Measurements from ENCODE around the gene UBN1. TPM values are rescaled to one million over a fixed set of nuclear protein-coding genes. Genes with fewer than 3 reads are reported as not detected.

Gene UBN1
- total and polyA plus RNA-seq, 4 donors = 13.8 to 17.5 (median 16.3) TPM

DNA sequence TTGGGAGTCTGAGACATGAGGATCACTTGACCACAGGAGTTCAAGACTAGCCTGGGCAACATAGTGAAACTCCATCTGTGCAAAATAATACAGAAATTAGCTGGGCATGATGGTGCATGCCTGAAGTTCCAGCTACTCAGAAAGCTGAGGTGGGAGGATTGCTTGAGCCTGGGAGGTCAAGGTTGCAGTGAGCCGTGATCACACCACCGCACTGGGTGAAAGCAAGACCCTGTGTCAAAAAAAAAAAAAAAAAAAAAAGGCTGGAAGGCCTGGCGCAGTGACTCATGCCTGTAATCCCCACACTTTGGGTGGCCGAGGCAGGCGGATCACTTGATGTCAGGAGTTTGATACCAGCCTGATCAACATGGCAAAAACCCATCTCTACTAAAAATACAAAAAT is 8.1 kb downstream of the UBN1 start:
- Histone ChIP-seq H3K27me3 (ENCODE audit: control insufficient read depth, insufficient read depth, low read length) (no peaks in the 10 kb centered on the region), H3K4me3 (ENCODE audit: low read depth, low read length) (no peak overlapping the region), H3K27ac (ENCODE audit: low read depth, low read length) (no peak overlapping the region), H3K4me1 (ENCODE audit: control insufficient read depth, insufficient read depth, low read length) (no peaks in the 10 kb centered on the region), H3K9me3 (ENCODE audit: control insufficient read depth, insufficient read depth, low read length) (no peaks in the 10 kb centered on the region), H3K36me3 (ENCODE audit: control insufficient read depth, insufficient read depth, low read length) (peaks cover 53% of the 10 kb centered on the region)
- 71% methylated on average over 2 of the region's 5 CpGs for WGBS (ENCODE audit: insufficient coverage)
- no peak for DNase-seq (ENCODE audit: low read depth in 4 of 6, low spot score in 6 of 6)

DNA sequence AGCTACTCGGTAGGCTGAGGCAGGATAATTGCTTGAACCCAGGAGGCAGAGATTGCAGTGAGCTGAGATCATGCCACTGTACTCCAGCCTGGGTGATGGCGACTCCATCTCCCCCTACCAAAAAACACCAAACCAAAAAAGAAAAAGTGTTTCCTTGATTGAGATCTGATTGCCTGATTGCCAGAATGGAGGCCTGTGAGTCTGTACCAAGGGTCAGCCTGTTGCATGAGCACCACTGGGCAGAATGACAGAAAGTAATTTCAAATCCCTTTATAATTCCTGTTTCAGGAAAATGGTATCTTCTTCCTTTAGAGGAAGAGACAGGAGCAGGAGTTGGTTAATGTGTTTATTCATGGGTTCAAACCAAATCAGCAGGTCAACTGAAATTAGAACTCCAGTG is 8.5 kb downstream of the UBN1 start:
- no peak for DNase-seq (ENCODE audit: low read depth in 4 of 6, low spot score in 6 of 6)
- Histone ChIP-seq H3K9me3 (ENCODE audit: control insufficient read depth, insufficient read depth, low read length) (no peaks in the 10 kb centered on the region), H3K4me3 (ENCODE audit: low read depth, low read length) (no peak overlapping the region), H3K27ac (ENCODE audit: low read depth, low read length) (no peak overlapping the region), H3K27me3 (ENCODE audit: control insufficient read depth, insufficient read depth, low read length) (no peaks in the 10 kb centered on the region), H3K4me1 (ENCODE audit: control insufficient read depth, insufficient read depth, low read length) (no peaks in the 10 kb centered on the region), H3K36me3 (ENCODE audit: control insufficient read depth, insufficient read depth, low read length) (peaks cover 58% of the 10 kb centered on the region)
- WGBS (ENCODE audit: insufficient coverage) = no CpG with 5 or more reads among the region's 2 CpGs

DNA sequence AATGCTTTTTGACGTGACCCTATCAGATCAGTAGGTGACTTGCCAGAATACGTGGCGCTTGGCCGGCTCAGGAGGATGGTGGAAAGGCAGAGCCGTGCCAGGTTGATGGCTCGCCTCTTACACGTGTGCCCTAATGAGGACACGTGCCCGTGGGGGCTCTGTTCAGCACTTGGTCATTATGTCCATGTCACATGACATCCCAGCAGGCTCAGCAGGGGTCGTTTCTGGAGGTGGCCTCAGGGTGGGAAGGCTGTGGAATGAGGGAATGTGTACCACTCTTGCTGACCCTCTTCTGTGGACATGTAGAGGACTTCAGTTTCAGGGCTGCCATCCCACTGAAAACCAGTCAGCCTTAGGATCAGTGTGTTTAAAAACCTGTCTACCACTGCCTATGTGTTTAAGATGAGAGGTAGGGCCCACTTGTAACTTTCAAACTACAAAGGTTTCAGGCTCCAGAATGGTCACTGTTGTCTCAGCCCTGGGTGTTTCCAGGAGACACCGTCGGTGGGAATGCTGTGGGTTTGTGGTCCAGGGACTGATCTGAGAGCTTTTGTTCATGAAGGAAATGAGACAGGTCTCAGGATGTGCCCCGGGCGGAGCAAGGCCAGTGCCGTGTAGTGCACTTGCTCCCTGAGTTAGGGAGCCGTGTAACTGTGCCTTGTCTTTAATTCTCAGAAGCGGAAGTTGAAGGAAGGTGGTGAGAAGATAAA is 12.1 kb downstream of the UBN1 start:
- H3K27me3 ChIP-seq (ENCODE audit: control insufficient read depth, insufficient read depth, low read length) = no peaks in the 10 kb centered on the region
- H3K9me3 ChIP-seq (ENCODE audit: control insufficient read depth, insufficient read depth, low read length) = no peaks in the 10 kb centered on the region
- H3K4me1 ChIP-seq (ENCODE audit: control insufficient read depth, insufficient read depth, low read length) = no peaks in the 10 kb centered on the region
- DNase-seq (ENCODE audit: low read depth in 4 of 6, low spot score in 6 of 6) = no peak
- 87% methylated on average over 16 of the region's 17 CpGs for WGBS (ENCODE audit: insufficient coverage)
- peaks cover 51% of the 10 kb centered on the region for H3K36me3 ChIP-seq (ENCODE audit: control insufficient read depth, insufficient read depth, low read length)
- H3K4me3 ChIP-seq (ENCODE audit: low read depth, low read length) = no peak overlapping the region
- H3K27ac ChIP-seq (ENCODE audit: low read depth, low read length) = no peak overlapping the region

DNA sequence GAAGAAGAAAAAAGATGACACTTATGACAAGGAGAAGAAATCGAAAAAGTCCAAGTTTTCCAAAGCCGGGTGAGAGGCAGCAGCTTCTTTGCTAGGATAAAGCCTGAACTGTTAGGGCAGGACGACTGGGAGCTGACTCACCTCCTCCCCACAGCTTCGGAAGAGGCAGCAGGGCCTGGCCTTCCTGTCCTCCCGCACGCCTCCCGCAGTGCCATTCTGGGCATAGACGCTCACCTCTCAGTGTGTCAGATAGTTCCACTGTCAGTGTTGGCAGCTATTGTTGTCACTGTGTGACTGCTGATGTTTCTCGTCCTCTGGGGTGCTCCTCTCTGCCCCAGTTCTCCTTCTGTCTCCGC is 12.6 kb downstream of the UBN1 start:
- H3K4me1 ChIP-seq (ENCODE audit: control insufficient read depth, insufficient read depth, low read length) = no peaks in the 10 kb centered on the region
- H3K4me3 ChIP-seq (ENCODE audit: low read depth, low read length) = no peak overlapping the region
- H3K27me3 ChIP-seq (ENCODE audit: control insufficient read depth, insufficient read depth, low read length) = no peaks in the 10 kb centered on the region
- no peaks in the 10 kb centered on the region for H3K9me3 ChIP-seq (ENCODE audit: control insufficient read depth, insufficient read depth, low read length)
- H3K36me3 ChIP-seq (ENCODE audit: control insufficient read depth, insufficient read depth, low read length) = peaks cover 46% of the 10 kb centered on the region
- WGBS (ENCODE audit: insufficient coverage) = 97% methylated on average over 10 of the region's 10 CpGs
- no peak for DNase-seq (ENCODE audit: low read depth in 4 of 6, low spot score in 6 of 6)
- H3K27ac ChIP-seq (ENCODE audit: low read depth, low read length) = no peak overlapping the region

DNA sequence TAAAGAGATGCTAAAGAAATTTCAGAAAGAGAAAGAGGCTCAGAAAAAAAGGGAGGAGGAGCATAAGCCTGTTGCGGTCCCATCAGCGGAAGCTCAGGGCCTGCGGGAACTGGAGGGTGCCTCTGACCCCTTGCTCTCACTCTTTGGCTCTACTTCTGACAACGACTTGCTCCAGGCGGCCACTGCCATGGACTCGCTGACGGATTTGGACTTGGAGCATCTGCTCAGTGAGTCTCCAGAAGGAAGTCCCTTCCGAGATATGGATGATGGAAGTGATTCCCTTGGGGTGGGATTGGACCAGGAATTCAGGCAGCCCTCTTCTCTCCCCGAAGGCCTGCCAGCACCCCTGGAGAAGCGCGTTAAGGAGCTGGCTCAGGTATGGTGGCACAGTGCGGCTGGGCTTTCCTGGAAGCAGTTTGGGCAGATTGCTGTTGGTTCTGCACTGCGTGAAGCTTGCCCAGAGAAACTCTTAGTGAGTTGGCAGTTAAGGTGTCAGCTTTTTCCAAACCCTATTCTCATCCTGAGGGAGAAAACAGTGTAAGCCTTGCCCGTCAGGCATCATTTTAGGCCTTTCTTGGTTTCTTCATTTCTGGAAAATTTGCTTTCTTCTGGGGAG is 13.6 kb downstream of the UBN1 start:
- peak in 1 of 6 donors; percentile 25 for DNase-seq (ENCODE audit: low read depth in 4 of 6, low spot score in 6 of 6)
- Histone ChIP-seq H3K4me3 (ENCODE audit: low read depth, low read length) (no peak overlapping the region), H3K27ac (ENCODE audit: low read depth, low read length) (no peak overlapping the region), H3K9me3 (ENCODE audit: control insufficient read depth, insufficient read depth, low read length) (no peaks in the 10 kb centered on the region), H3K27me3 (ENCODE audit: control insufficient read depth, insufficient read depth, low read length) (no peaks in the 10 kb centered on the region), H3K4me1 (ENCODE audit: control insufficient read depth, insufficient read depth, low read length) (no peaks in the 10 kb centered on the region), H3K36me3 (ENCODE audit: control insufficient read depth, insufficient read depth, low read length) (peaks cover 37% of the 10 kb centered on the region)
- 96% methylated on average over 9 of the region's 14 CpGs for WGBS (ENCODE audit: insufficient coverage)

DNA sequence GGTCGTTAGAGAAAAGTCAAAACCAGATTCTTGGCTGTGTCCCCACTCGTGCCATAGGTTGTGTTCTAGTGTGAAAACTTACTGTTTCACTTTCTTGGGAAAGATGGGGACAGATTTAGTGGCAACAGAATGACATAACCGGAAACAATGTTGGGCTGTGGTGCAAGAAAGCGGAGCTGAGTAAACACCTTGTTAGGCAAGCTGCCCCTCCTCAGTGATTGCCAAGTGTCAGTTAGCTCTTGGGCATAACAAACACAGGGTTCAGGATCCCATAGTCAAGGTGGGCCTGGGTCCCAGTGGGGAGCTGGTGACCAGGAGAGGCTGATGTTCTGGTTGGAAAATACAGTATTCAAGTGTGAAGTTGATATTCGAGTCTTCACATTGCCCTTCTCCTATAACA is 15.4 kb downstream of the UBN1 start:
- WGBS (ENCODE audit: insufficient coverage) = 95% methylated on average over 4 of the region's 5 CpGs
- Histone ChIP-seq H3K27ac (ENCODE audit: low read depth, low read length) (no peak overlapping the region), H3K27me3 (ENCODE audit: control insufficient read depth, insufficient read depth, low read length) (no peaks in the 10 kb centered on the region), H3K9me3 (ENCODE audit: control insufficient read depth, insufficient read depth, low read length) (no peaks in the 10 kb centered on the region), H3K36me3 (ENCODE audit: control insufficient read depth, insufficient read depth, low read length) (peaks cover 36% of the 10 kb centered on the region), H3K4me3 (ENCODE audit: low read depth, low read length) (no peak overlapping the region), H3K4me1 (ENCODE audit: control insufficient read depth, insufficient read depth, low read length) (no peaks in the 10 kb centered on the region)
- no peak for DNase-seq (ENCODE audit: low read depth in 4 of 6, low spot score in 6 of 6)

DNA sequence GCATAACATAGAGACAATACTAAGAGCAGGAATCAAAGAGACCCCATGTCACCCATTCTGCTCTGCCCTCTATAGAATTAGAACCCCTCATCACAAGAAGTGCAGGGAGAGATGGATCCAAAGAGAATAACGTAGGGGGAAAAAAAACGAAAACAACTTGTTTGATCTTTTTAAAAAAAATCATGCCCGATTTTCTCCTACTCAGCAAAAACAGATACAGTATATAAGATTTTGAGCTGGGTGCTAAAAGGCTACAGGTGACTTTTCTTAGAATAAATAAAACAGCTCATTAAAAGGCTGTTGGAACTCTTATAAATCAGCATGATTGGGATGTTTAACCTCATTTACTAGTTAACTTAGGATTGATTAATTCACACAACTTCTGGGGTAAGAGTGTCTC is 17.4 kb downstream of the UBN1 start:
- no peaks in the 10 kb centered on the region for H3K4me1 ChIP-seq (ENCODE audit: control insufficient read depth, insufficient read depth, low read length)
- H3K4me3 ChIP-seq (ENCODE audit: low read depth, low read length) = no peak overlapping the region
- DNase-seq (ENCODE audit: low read depth in 4 of 6, low spot score in 6 of 6) = no peak
- no peak overlapping the region for H3K27ac ChIP-seq (ENCODE audit: low read depth, low read length)
- WGBS (ENCODE audit: insufficient coverage) = no CpG with 5 or more reads among the region's 3 CpGs
- H3K36me3 ChIP-seq (ENCODE audit: control insufficient read depth, insufficient read depth, low read length) = peaks cover 32% of the 10 kb centered on the region
- no peaks in the 10 kb centered on the region for H3K27me3 ChIP-seq (ENCODE audit: control insufficient read depth, insufficient read depth, low read length)
- no peaks in the 10 kb centered on the region for H3K9me3 ChIP-seq (ENCODE audit: control insufficient read depth, insufficient read depth, low read length)

DNA sequence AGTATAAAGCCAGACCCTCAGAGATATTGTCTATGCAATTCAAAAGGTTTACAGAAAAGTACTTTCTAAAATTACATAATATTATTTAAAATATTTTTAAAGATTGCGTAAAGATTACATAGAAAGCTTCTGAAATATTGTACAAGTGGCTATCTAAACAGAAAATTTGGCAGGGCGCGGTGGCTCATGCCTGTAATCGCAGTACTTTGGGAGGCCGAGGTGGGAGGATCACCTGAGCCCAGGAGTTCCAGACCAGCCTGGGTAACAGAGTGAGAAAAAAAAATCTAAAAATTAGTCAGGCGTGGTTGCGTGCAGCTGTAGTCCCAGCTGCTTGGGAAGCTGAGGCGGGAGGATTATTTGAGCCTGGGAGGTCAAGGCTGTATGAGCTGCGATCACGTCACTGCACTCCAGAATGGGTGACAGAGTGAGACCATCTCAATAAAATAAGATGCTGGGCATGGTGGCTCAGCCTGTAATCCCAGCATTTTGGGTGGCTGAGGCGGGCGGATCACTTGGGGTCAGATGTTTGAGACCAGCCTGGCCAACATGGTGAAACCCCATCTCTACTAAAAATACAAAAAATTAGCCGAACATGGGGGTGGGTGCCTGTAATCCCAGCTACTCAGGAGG is 18.1 kb downstream of the UBN1 start:
- Histone ChIP-seq H3K4me3 (ENCODE audit: low read depth, low read length) (no peak overlapping the region), H3K4me1 (ENCODE audit: control insufficient read depth, insufficient read depth, low read length) (no peaks in the 10 kb centered on the region), H3K27me3 (ENCODE audit: control insufficient read depth, insufficient read depth, low read length) (no peaks in the 10 kb centered on the region), H3K36me3 (ENCODE audit: control insufficient read depth, insufficient read depth, low read length) (peaks cover 32% of the 10 kb centered on the region), H3K27ac (ENCODE audit: low read depth, low read length) (no peak overlapping the region), H3K9me3 (ENCODE audit: control insufficient read depth, insufficient read depth, low read length) (no peaks in the 10 kb centered on the region)
- no peak for DNase-seq (ENCODE audit: low read depth in 4 of 6, low spot score in 6 of 6)
- 98% methylated on average over 10 of the region's 13 CpGs for WGBS (ENCODE audit: insufficient coverage)

DNA sequence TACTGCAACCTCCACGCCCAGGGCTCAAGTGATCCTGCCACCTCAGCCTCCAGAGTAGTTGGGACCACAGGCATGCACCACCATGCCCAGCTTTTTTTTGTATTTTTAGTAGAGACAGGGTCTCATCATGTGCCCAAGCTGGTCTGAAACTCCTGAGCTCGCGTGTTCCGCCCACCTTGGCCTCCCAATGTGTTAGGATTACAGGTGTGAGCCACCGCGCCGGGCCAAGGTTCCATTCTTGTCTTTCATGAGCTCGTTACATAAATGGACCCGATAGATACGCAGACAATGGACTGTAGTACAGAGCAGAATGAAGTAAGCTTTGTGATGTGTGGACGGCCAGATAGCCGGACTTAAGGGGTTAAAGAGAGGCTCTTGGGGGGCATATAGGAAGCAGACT is 19.3 kb downstream of the UBN1 start:
- 95% methylated on average over 12 of the region's 12 CpGs for WGBS (ENCODE audit: insufficient coverage)
- H3K36me3 ChIP-seq (ENCODE audit: control insufficient read depth, insufficient read depth, low read length) = peaks cover 35% of the 10 kb centered on the region
- H3K4me3 ChIP-seq (ENCODE audit: low read depth, low read length) = no peak overlapping the region
- no peaks in the 10 kb centered on the region for H3K27me3 ChIP-seq (ENCODE audit: control insufficient read depth, insufficient read depth, low read length)
- H3K9me3 ChIP-seq (ENCODE audit: control insufficient read depth, insufficient read depth, low read length) = no peaks in the 10 kb centered on the region
- no peak overlapping the region for H3K27ac ChIP-seq (ENCODE audit: low read depth, low read length)
- no peak for DNase-seq (ENCODE audit: low read depth in 4 of 6, low spot score in 6 of 6)
- no peaks in the 10 kb centered on the region for H3K4me1 ChIP-seq (ENCODE audit: control insufficient read depth, insufficient read depth, low read length)

DNA sequence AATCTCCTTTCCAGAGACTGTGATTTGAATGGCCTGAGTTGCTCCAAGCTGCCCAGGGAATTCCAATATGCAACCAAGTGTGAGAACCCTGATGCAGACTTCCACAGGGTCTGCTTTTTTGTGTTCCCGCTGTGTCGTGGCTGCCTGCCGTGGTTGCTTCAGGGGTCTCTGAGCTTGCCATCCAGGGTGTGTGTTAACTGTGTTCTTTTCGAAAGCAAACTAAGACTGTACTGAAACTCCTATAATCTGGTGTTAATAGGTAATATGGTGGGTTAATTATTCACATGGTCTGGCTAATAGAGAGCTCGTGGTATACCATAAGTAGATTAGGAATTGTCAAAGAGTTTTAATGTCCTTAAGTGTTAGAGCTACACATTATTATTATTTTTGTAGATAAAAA is 20.7 kb downstream of the UBN1 start:
- no peak for DNase-seq (ENCODE audit: low read depth in 4 of 6, low spot score in 6 of 6)
- Histone ChIP-seq H3K4me3 (ENCODE audit: low read depth, low read length) (no peak overlapping the region), H3K36me3 (ENCODE audit: control insufficient read depth, insufficient read depth, low read length) (peaks cover 44% of the 10 kb centered on the region), H3K9me3 (ENCODE audit: control insufficient read depth, insufficient read depth, low read length) (no peaks in the 10 kb centered on the region), H3K27me3 (ENCODE audit: control insufficient read depth, insufficient read depth, low read length) (no peaks in the 10 kb centered on the region), H3K27ac (ENCODE audit: low read depth, low read length) (no peak overlapping the region), H3K4me1 (ENCODE audit: control insufficient read depth, insufficient read depth, low read length) (no peaks in the 10 kb centered on the region)
- 92% methylated on average over 3 of the region's 5 CpGs for WGBS (ENCODE audit: insufficient coverage)
